H1 (cell line): ENCODE results near the gene MAP2K7. TPM values are rescaled to one million over a fixed set of nuclear protein-coding genes. Genes with fewer than 3 reads are reported as not detected.

ENCODE experiments used
- CTCF ChIA-PET: fragments of 300-600 bp; sonication (Branson Sonifier 250); formaldehyde crosslinking; loops from one replicate; lab custom pipeline; 2021; ENCODE audit not compliant: partially characterized antibody; lab: Charles Lee
- POLR2A ChIA-PET: fragments of 300-600 bp; sonication (Branson Sonifier 250); formaldehyde crosslinking; loops from one replicate; lab custom pipeline; 2021; ENCODE audit warnings: inconsistent platforms; ENCODE audit not compliant: partially characterized antibody; lab: Charles Lee
- DNase-seq, 2 experiments: peaks; one replicate each; pipeline versions ENCODE4 v3.0.0 to v3.0.0-alpha.2; 2010 to 2022; ENCODE audit warnings: low spot score in 2 of 2, low read depth in 1 of 2, mixed read lengths in 1 of 2
- FAIRE-seq: peaks from 2 replicates; lab custom pipeline; 2011; peaks lifted over from hg19 to GRCh38; lab: Jason Lieb, UNC
- H2AFZ ChIP-seq: 2 replicates; pipeline ENCODE4 v1.8.1; 2012; ENCODE audit warnings: low read length, inconsistent platforms
- H2AK5ac ChIP-seq: 2 replicates; pipeline ENCODE4 v1.6.1; 2013; ENCODE audit warnings: low read depth, low read length
- H2BK120ac ChIP-seq: replicated peaks from 2 replicates; pipeline ENCODE3; 2013; ENCODE audit warnings: low read depth, low read length, inconsistent platforms
- H2BK12ac ChIP-seq: 2 replicates; pipeline ENCODE4 v1.6.1; 2013; ENCODE audit warnings: low read depth, low read length
- H2BK15ac ChIP-seq: 2 replicates; pipeline ENCODE4 v1.6.1; 2013; ENCODE audit warnings: low read length
- H2BK20ac ChIP-seq: 2 replicates; pipeline ENCODE4 v1.6.1; 2013; ENCODE audit warnings: low read length
- H2BK5ac ChIP-seq: 2 replicates; pipeline ENCODE4 v1.6.1; 2013; ENCODE audit warnings: low read depth, low read length
- H3K14ac ChIP-seq: 2 replicates; pipeline ENCODE4 v1.6.1; 2013; ENCODE audit warnings: inconsistent platforms; ENCODE audit not compliant: insufficient read length
- H3K18ac ChIP-seq: 2 replicates; pipeline ENCODE4 v1.6.1; 2013; ENCODE audit warnings: low read length; ENCODE audit errors: extremely low read depth
- H3K23ac ChIP-seq: 2 replicates; pipeline ENCODE4 v1.6.1; 2013; ENCODE audit warnings: inconsistent platforms; ENCODE audit not compliant: insufficient read length
- H3K23me2 ChIP-seq: 2 replicates; pipeline ENCODE4 v1.6.1; 2013; ENCODE audit warnings: low read depth, low read length
- H3K27ac ChIP-seq: 2 replicates; pipeline ENCODE4 v1.6.1; 2011; ENCODE audit warnings: low read depth, low read length, inconsistent platforms
- H3K27me3 ChIP-seq, 4 experiments: replicated peaks in 1 of 4; 1 replicate in 1 of 4; 2 replicates in 3 of 4; pipeline versions ENCODE4 v1.6.1 to v1.8.1; 2011 to 2013; ENCODE audit warnings: low read length in 3 of 4, mild to moderate bottlenecking in 3 of 4, inconsistent platforms in 2 of 4, mixed read lengths in 2 of 4, moderate library complexity in 1 of 4; ENCODE audit not compliant: control insufficient read depth in 3 of 4, insufficient read depth in 3 of 4; ENCODE audit errors: extremely low read depth in 1 of 4
- H3K36me3 ChIP-seq, 4 experiments: 2 replicates each; pipeline versions ENCODE4 v1.6.1 to v1.8.1; 2011 to 2013; ENCODE audit warnings: mild to moderate bottlenecking in 4 of 4, low read length in 3 of 4, moderate library complexity in 2 of 4, control low read depth in 1 of 4, inconsistent platforms in 1 of 4; ENCODE audit not compliant: insufficient read depth in 4 of 4, control insufficient read depth in 2 of 4
- H3K4ac ChIP-seq: replicated peaks from 2 replicates; pipeline ENCODE3; 2013; ENCODE audit warnings: low read length, low read depth, mixed read lengths, inconsistent platforms; ENCODE audit not compliant: insufficient read length
- H3K4me1 ChIP-seq, 4 experiments: replicated peaks in 1 of 4; 1 replicate in 1 of 4; 2 replicates in 3 of 4; pipeline versions ENCODE4 v1.6.1 to v1.8.1; 2011 to 2013; ENCODE audit warnings: low read length in 3 of 4, inconsistent platforms in 2 of 4, mixed read lengths in 1 of 4; ENCODE audit not compliant: insufficient read depth in 4 of 4, control insufficient read depth in 3 of 4
- H3K4me2 ChIP-seq, 2 experiments: 2 replicates each; pipeline versions ENCODE4 v1.6.1 to v1.8.1; 2011 to 2013; ENCODE audit warnings: low read depth in 2 of 2, low read length in 2 of 2, control low read depth in 1 of 2, inconsistent platforms in 1 of 2, mild to moderate bottlenecking in 1 of 2; ENCODE audit not compliant: insufficient read depth in 1 of 2
- H3K4me3 ChIP-seq, 4 experiments: fragments of 200-600, 300-600 bp in 1 of 4; sonication (generic), shearing (Covaris generic), sonication (Bioruptor Twin) in 1 of 4; 2 replicates each; pipeline versions ENCODE4 v1.5.1 to v1.8.1; 2011 to 2016; ENCODE audit warnings: low read length in 4 of 4, low read depth in 3 of 4, control low read depth in 2 of 4, inconsistent platforms in 2 of 4, mild to moderate bottlenecking in 2 of 4, mixed read lengths in 1 of 4, moderate library complexity in 1 of 4; ENCODE audit not compliant: insufficient read depth in 2 of 4; ENCODE audit errors: extremely low read depth in 1 of 4
- H3K56ac ChIP-seq: replicated peaks from 2 replicates; pipeline ENCODE3; 2013; ENCODE audit warnings: low read depth, mild to moderate bottlenecking, mixed read lengths, low read length, inconsistent platforms; ENCODE audit not compliant: insufficient read length
- H3K79me1 ChIP-seq: 2 replicates; pipeline ENCODE4 v1.6.1; 2013; ENCODE audit warnings: low read depth, low read length, control low read depth
- H3K79me2 ChIP-seq, 2 experiments: 2 replicates each; pipeline versions ENCODE4 v1.6.1 to v1.8.1; 2012 to 2013; ENCODE audit warnings: low read length in 2 of 2, mild to moderate bottlenecking in 2 of 2, inconsistent platforms in 1 of 2; ENCODE audit not compliant: insufficient read depth in 2 of 2, control insufficient read depth in 1 of 2
- H3K9ac ChIP-seq, 4 experiments: replicated peaks in 1 of 4; 1 replicate in 1 of 4; 2 replicates in 3 of 4; pipeline versions ENCODE4 v1.6.1 to v1.8.1; 2011 to 2013; ENCODE audit warnings: low read depth in 3 of 4, low read length in 3 of 4, control low read depth in 2 of 4, mild to moderate bottlenecking in 2 of 4, moderate library complexity in 2 of 4, inconsistent platforms in 1 of 4; ENCODE audit errors: extremely low read depth in 1 of 4
- H3K9me3 ChIP-seq, 2 experiments: 2 replicates each; pipeline versions ENCODE4 v1.6.1 to v1.8.1; 2012 to 2013; ENCODE audit warnings: mild to moderate bottlenecking in 2 of 2, moderate library complexity in 2 of 2, control low read depth in 1 of 2, inconsistent platforms in 1 of 2, low read depth in 1 of 2, low read length in 1 of 2, mixed read lengths in 1 of 2; ENCODE audit not compliant: insufficient read depth in 2 of 2
- H4K20me1 ChIP-seq, 2 experiments: replicated peaks in 1 of 2; 2 replicates each; pipeline versions ENCODE3 to v1.8.1; 2011 to 2013; ENCODE audit warnings: inconsistent platforms in 2 of 2, low read length in 2 of 2, mild to moderate bottlenecking in 1 of 2; ENCODE audit not compliant: insufficient read depth in 2 of 2, control insufficient read depth in 1 of 2
- H4K5ac ChIP-seq: 2 replicates; pipeline ENCODE4 v1.6.1; 2013; ENCODE audit warnings: low read length, low read depth, mixed read lengths, inconsistent platforms; ENCODE audit not compliant: insufficient read length
- H4K8ac ChIP-seq: 2 replicates; pipeline ENCODE4 v1.8.0; 2013; ENCODE audit warnings: mild to moderate bottlenecking, moderate library complexity, low read length, inconsistent platforms; ENCODE audit not compliant: insufficient read depth; ENCODE audit errors: extremely low read depth
- H4K91ac ChIP-seq: replicated peaks from 2 replicates; pipeline ENCODE3; 2013; ENCODE audit warnings: low read length, mixed read lengths, inconsistent platforms; ENCODE audit not compliant: insufficient read length
- BACH1 ChIP-seq: IDR thresholded peaks from 2 replicates; pipeline ENCODE4 v1.6.1; 2012; ENCODE audit warnings: low read length, improper control_type of control experiment
- NANOG ChIP-seq: IDR thresholded peaks from 2 replicates; pipeline ENCODE4 v1.6.1; 2011; ENCODE audit warnings: low read length, low read depth, mild to moderate bottlenecking, inconsistent platforms; ENCODE audit not compliant: insufficient read depth, poor library complexity, severe bottlenecking
- POLR2A ChIP-seq, 2 experiments: IDR thresholded peaks; 1 replicate in 1 of 2; 2 replicates in 1 of 2; pipeline ENCODE4 v1.6.1; 2011; ENCODE audit warnings: low read depth in 2 of 2, low read length in 2 of 2, mild to moderate bottlenecking in 2 of 2; ENCODE audit errors: control extremely low read depth in 1 of 2
- POLR2AphosphoS5 ChIP-seq: IDR thresholded peaks from 2 replicates; pipeline ENCODE4 v1.6.1; 2011; ENCODE audit warnings: low read depth, low read length
- SIRT6 ChIP-seq: IDR thresholded peaks from one replicate; pipeline ENCODE4 v1.7.1; 2012; ENCODE audit warnings: low read length, inconsistent platforms
- WGBS, 2 experiments: shearing (Covaris generic) in 1 of 2; methylation state at CpG; one replicate each; pipeline versions ENCODE4 v1.1.6 to v1.1.7; 2013 to 2015; ENCODE audit warnings: low lambda C conversion rate in 2 of 2, mixed read lengths in 2 of 2, inconsistent platforms in 1 of 2, low coverage in 1 of 2, missing lambda C conversion rate in 1 of 2; ENCODE audit not compliant: insufficient replicate concordance in 2 of 2, insufficient coverage in 1 of 2, insufficient read length in 1 of 2; ENCODE audit errors: extremely low coverage in 1 of 2, missing lambda C conversion rate in 1 of 2; 5-methylcytosine and 5-hydroxymethylcytosine counted together
- polyA plus RNA-seq, 7 experiments: library from polyadenylated mRNA; depleted of rRNA in 3 of 7; stranded (reverse) in 5 of 7; unstranded in 2 of 7; fragments of >200 nt in 5 of 7; fragments of 200-250 nt in 2 of 7; gene quantifications; 1 replicate in 5 of 7; 2 replicates in 1 of 7; 4 replicates in 1 of 7; pipeline versions ENCODE4 v1.2.1 to v1.2.3, GENCODE V29; 2011 to 2013; ENCODE audit warnings: missing spikeins in 2 of 7, mixed read lengths in 2 of 7
- total RNA-seq: library from RNA; stranded (reverse); fragmentation: NEBNext Ultra II Directional; extraction: Animal tissue kit (Norgen Biotek cat#: 25700); gene quantifications from 2 replicates; pipeline ENCODE4 v1.2.1, GENCODE V29; 2021
- TF ChIP-seq, protein P1 (sequence below), 3 experiments: IDR thresholded peaks; 1 replicate in 2 of 3; 2 replicates in 1 of 3; pipeline versions ENCODE4 v1.5.1 to v1.6.1; 2011; ENCODE audit warnings: low read length in 3 of 3, mild to moderate bottlenecking in 3 of 3, inconsistent platforms in 2 of 3, low read depth in 1 of 3, moderate library complexity in 1 of 3; ENCODE audit not compliant: insufficient read depth in 1 of 3; ENCODE audit errors: control extremely low read depth in 1 of 3

The MAP2K7 gene
- total and polyA plus RNA-seq, 2 of the 8 experiments (the other 6 are each of a cell fraction or from before 2014, with no cell fraction given) = 8.9 to 38.3 TPM

DNA sequence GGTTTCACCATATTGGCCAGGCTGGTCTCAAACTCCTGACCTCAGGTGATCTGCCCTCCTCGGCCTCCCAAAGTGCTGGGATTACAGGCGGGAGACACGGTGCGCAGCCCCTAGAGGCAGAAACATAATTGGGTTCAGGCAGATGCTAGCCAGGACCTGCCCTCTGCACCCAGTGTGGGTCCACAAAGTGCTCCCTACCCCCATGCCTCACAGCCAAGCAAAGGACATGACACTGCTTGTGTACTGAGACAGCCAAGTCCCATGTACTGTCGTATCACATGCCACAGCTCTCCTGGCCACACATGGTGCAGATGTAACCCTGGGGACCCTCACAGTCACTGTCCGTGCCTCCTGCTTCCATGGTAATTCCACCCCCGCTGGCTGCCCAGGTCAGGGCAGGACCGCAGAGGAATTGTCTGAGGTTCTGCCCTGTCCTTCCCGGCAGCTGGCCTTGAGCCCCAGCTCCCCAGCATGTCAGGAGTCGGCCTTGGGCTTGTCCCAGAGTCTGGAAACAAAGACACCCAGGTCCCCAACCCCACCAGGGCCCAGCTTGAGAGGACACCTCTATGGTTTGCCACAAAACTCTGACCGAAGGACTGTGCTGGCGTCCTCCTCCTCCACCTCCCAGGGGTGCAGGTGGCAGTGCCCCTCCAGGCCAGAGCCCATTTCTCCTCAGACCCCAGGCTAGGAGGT is 37.1 kb upstream of the MAP2K7 start:
- Histone ChIP-seq H3K9ac (no peak overlapping the region), H4K5ac (no peak overlapping the region), H3K23ac (no peak overlapping the region), H3K4ac (peak overlapping the region; percentile 66), H3K56ac (no peak overlapping the region), H2BK120ac (no peak overlapping the region), H2AK5ac (peak overlapping the region; percentile 56; the same call in 1 of the 2 replicates), H3K18ac (peak overlapping the region; percentile 48), H2BK15ac (peak overlapping the region; percentile 75), H4K20me1 (peaks cover 0 to 11% of the 10 kb centered on the region in 2 experiments), H3K27ac (no peak overlapping the region), H3K4me2 (no peak overlapping the region), H4K91ac (no peak overlapping the region), H3K14ac (no peak overlapping the region), H2BK20ac (peak overlapping the region; percentile 80; the same call in 1 of the 2 replicates), H3K9me3 (no peaks in the 10 kb centered on the region), H2BK12ac (peak overlapping the region; percentile 50; the same call in 1 of the 2 replicates), H3K27me3 (peaks cover 8 to 39% (median 27%) of the 10 kb centered on the region in 4 experiments), H3K4me1 (peaks cover 0 to 33% (median 16%) of the 10 kb centered on the region in 4 experiments; a peak in 5 of 7 replicates), H3K36me3 (no peaks in the 10 kb centered on the region), H3K79me2 (no peaks in the 10 kb centered on the region), H2BK5ac (peak overlapping the region; percentile 66; the same call in 1 of the 2 replicates), H4K8ac (no peak overlapping the region), H3K79me1 (no peaks in the 10 kb centered on the region), H2AFZ (no peak overlapping the region), H3K4me3 (no peak overlapping the region), H3K23me2 (peaks cover 19% of the 10 kb centered on the region; the same call in 1 of the 2 replicates)
- TF ChIP-seq, protein P1, sequence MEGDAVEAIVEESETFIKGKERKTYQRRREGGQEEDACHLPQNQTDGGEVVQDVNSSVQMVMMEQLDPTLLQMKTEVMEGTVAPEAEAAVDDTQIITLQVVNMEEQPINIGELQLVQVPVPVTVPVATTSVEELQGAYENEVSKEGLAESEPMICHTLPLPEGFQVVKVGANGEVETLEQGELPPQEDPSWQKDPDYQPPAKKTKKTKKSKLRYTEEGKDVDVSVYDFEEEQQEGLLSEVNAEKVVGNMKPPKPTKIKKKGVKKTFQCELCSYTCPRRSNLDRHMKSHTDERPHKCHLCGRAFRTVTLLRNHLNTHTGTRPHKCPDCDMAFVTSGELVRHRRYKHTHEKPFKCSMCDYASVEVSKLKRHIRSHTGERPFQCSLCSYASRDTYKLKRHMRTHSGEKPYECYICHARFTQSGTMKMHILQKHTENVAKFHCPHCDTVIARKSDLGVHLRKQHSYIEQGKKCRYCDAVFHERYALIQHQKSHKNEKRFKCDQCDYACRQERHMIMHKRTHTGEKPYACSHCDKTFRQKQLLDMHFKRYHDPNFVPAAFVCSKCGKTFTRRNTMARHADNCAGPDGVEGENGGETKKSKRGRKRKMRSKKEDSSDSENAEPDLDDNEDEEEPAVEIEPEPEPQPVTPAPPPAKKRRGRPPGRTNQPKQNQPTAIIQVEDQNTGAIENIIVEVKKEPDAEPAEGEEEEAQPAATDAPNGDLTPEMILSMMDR (IDR thresholded peaks at IDR 0.05; ENCODE audit: control extremely low read depth in 1 of 3, insufficient read depth in 1 of 3, low read depth in 1 of 3, low read length in 3 of 3) = peak in 1 of 3 experiments; percentile 1; a peak in 1 of 4 replicates
- TF ChIP-seq POLR2AphosphoS5 (peak; percentile 68; the same call in 1 of the 2 replicates), NANOG (no peak), BACH1 (no peak), POLR2A (IDR thresholded peaks at IDR 0.05; ENCODE audit: control extremely low read depth in 1 of 2, low read depth in 2 of 2, low read length in 2 of 2) (0 out of 3 replicates have a peak, but pooled peaks of 1 of the 2 experiments have one; percentile 45), SIRT6 (no peak)
- ChIA-PET POLR2A (interaction anchor here (0.6 to 10.5 kb wide), 4 partner anchors 10 to 77 kb away, joined by 3 to 106 read pairs (median 4); partner anchors contain the start of genes SNAPC2, TGFBR3L and TIMM44), CTCF (interaction anchor here (1.3 to 11.2 kb wide), 3 partner anchors 8 to 52 kb away, joined by 3 to 112 read pairs (median 5); partner anchors contain the start of genes PRR36, SNAPC2 and TGFBR3L)
- FAIRE-seq = no peak
- DNase-seq = no peak
- 82% methylated on average over 12 of the region's 12 CpGs; no CpG with 5 or more reads in 1 of the 2 experiments for WGBS, 2 experiments
